Activated T-cell treated with anti-CD3 and anti-CD28 coated beads, Interleukin-2, amount 50 U/mL, for 48 hours (primary cell): ENCODE results near the gene DDX56.
A peak's percentile ranks its signal among the peaks of the same experiment; 100 is the strongest.
"Not testable (repeated sequence)": the region's sequence is repeated elsewhere in the genome, so short reads cannot be mapped to it uniquely, and the experiment has no call there.

ENCODE experiments used
- DNase-seq, 2 experiments: peaks; one replicate each; pipeline ENCODE4 v3.0.0-alpha.2; 2020

DDX56 gene

DNA sequence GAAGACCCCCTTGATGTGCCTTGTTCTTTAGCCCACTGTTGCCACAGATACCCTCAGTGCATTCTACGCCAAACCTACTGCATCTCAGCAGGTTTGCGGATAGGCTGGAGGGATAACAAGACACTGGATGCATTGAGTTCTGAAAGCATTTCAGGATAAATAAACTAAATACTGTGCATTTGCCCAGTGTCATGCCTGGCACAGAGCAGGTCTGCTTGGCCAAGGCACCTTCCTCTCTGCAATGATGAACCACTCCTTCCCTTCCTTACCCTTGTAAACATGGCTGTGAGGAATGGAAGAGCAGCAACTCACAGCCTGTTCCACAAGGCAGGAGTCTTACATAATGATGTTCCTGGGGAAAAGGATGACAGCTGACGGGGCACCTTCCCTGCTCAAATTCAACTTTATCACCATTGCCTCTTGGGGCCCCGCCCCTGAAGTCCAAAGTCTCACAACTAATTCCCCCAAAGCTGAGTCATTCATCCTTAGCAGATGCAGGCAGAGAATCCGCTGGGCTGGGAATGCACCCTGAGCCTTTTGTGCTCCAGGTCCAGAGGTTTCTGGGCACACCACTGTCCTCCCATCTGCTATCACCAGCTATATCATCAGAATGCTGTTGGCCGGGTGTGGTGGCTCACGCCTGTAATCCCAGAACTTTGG is 11.6 kb downstream of the DDX56 start:
- DNase-seq, result no peak

- DNase-seq, result no peak
These were observed 12.2 kb downstream of the DDX56 start for GRCh38 chr7:44561481-44561880.

DNA sequence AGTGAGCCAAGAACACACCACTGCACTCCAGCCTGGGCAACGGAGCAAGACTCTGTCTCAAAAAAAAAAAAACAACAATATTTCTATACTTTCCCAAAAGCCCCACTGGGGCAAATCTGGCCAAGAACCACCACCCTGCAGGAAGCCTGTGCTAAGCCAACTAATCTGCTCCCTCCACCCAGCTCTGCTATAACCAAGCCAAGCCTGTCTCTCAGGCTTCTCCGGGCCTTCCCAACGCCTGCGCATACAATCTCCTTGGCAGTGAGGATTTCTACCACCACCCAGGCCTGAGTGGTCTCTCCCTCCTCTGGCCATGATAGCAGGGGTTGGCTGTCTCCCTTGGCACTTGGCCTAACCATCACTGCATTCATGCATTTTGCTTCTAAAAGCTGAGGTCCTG is 14.2 kb downstream of the DDX56 start:
- DNase-seq, result no peak

GRCh38 chr7:44557485-44557884 is 16.2 kb downstream of the DDX56 start:
- no peak for DNase-seq

DNA sequence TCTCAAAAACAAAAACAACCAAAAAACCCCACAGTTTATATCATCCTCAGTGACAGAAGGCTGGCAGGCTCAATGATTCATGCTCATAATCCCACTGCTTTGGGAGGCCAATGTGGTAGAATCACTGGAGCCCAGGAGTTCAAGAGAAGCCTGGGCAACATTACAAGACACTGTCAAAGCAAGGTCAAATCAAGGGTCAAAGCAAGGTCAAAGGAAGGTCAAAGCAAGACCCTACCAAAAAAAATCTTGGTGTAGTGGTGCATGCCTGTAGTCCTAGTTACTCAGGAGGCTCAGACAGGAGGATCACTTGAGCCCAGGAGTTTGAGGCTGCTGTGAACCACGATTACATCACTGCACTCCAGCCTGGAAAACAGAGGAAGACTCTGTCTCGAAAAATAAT is 18.4 kb downstream of the DDX56 start:
- no peak for DNase-seq

DNA sequence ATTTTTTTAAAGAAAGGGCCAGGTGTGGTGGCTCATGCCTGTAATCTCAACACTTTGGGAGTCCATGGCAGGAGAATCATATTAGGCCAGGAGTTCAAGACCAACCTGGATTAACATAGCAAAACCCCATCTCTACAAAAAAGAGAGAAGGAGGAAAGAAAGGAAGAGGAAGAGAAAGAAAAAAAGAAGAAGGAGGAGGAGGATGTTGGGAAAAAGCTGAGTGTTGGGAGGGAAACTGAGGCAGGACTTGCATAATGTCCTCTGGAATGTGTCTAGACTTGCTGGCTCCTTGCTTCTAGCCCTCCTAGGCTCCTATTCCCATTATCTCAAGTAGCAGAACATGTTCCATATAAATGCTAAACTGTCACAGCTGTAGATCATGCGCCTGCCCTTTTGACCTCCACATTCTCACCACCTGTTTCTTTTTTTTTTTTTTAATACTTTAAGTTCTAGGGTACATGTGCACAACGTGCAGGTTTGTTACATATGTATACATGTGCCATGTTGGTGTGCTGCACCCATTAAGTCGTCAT is 21.2 kb downstream of the DDX56 start:
- DNase-seq, result not testable (repeated sequence)

DNA sequence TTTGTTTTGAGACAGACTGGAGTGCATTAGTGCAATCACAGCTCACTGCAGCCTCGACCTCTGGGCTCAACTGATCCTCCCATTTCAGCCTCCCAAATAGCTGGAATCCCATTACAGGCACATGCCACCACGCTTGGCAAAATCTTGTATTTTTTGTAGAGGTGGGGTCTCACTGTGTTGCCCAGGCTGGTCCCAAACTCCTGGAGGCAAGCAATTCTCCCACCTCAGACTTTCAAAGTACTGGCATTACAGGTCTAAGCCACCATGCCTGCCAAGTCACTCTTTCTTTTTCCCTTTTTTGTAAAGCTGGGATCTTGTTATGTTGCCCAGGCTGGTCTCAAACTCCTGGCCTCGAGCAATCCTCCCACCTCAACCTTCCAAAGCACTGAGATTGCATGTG is 24.3 kb downstream of the DDX56 start:
- DNase-seq, result no peak

GRCh38 chr7:44548893-44549292 is 24.8 kb downstream of the DDX56 start:
- DNase-seq, result no peak

- no peak for DNase-seq
These were observed 26.0 kb downstream of the DDX56 start for GRCh38 chr7:44547536-44548231.

DNA sequence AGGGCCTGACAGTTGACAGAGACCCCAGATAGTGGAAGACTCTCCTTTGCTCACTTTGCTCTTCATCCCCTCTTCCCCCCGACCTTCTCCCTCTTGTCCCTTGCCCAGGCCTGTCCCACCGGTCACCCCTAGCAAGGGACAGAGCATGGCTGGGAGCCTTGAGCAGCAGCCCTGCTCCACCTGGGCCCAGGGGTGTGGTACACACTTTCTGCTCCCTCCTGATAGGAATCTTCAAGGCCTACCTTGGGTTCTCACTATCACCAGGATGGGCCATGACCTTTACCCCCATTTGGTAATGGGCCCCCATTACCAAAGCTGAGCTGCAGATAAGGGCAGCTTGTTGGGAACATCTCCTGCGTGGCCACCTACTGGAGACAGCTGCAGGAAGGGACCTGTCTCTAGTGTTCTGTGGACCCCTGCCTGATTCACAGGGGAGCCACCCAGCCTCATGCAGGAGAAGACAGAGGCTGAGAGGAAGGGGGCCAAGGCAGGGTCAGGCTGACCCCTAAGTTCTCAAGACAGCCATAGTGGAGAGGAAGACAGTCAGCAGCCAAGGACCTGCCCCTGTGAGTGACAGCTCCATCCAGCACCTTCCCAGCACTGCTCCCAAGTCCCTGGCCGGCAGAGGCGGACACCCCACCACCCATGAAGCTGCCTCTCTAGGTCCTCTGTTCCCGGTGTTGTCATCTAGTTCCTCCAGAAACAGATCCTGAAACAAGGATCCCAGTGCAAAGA is 31.7 kb downstream of the DDX56 start:
- no peak for DNase-seq

- DNase-seq, result no peak
These were observed 32.5 kb downstream of the DDX56 start, which contains the start of gene NPC1L1 for GRCh38 chr7:44541028-44541869. NPC1L1 (minus strand) TSS chr7:44541330; CDS start chr7:44541259, 71 bp downstream.

DNA sequence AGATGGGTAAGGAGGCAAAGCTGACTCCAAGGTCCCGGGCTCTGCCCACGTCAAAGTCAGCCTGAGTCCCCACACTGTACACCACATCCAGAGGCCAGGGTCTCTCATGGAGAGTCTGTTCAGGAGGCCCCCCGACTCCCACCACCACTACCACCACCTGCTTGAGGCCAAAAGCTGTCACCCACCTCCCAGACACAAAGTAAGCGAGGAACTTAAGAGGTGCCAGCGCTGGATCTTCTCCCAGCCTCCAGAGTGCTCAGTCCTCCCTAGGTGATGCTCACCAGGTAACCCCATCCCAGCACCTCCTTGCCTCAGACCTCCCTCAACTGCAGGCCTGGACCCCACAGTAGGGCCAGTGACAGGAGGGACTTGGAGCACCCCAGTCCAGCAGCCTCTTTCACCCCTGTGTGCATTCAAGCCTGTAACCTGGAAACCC is 33.1 kb downstream of the DDX56 start:
- DNase-seq, result no peak

- DNase-seq, result no peak
These were observed 33.8 kb downstream of the DDX56 start for GRCh38 chr7:44539669-44540506.

- no peak for DNase-seq
These were observed 34.7 kb downstream of the DDX56 start for GRCh38 chr7:44538798-44539668.

GRCh38 chr7:44538093-44538797 is 35.5 kb downstream of the DDX56 start:
- DNase-seq, result no peak

- no peak for DNase-seq
These were observed 36.3 kb downstream of the DDX56 start for GRCh38 chr7:44537442-44537841.

GRCh38 chr7:44536090-44536489 is 37.6 kb downstream of the DDX56 start:
- no peak for DNase-seq

DNA sequence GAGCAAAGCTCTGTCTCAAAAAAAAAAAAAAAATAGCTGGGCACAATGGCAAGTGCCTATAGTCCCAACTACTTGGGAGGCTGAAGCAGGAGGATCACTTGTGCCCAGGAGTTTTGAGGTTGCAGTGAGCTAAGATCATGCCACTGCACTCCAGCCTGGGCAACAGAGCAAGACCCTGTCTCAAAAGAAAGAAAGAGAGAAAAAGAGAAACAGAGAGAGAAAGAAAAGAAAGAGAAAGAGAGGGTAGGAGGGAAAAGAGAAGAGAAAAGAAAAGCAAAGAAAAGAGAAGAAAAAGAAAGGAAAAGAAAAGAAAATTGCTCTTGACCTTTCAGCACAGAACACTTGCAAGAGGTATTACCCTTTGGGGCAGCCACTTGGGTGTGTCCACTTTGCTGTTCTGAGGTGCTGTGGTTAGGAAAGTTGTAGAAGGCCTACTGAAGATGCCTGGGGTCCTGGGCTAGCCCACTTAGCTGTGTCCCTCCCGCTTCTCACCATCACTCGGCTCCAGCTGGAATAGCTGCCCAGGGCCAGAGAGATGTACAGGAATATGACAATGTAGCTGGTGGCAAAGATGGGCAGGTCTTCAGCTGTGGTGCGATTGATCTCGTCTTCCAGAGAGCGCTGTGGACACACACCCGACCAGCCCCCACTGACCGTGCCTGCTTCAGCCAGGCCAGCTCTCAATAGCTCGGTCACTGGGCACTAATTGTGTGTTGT is 38.2 kb downstream of the DDX56 start:
- DNase-seq, result no peak

DNA sequence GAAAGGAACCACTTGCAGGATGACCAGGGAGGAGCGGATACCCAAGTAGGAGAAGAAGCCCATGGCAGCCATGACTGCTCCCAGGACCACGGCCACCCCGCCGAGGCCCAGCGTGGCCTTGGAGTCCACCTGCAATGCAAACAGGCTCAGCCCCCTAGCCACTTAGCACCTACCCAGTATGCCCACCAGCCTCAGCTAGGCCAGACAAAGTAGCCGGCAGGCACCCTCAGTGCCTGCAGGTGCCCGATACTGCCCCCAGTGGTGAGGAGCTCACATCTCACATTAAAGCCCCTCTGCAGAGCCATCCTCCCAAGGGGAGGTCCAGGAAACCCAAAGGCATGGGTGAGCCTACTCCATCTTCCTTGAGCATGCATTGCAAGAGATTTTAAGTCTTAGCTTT is 39.2 kb downstream of the DDX56 start:
- peak; percentile 57 to 70 for DNase-seq
